HT1080 (cell line): Measurements from ENCODE around the gene NGRN. TPM values are rescaled to one million over a fixed set of nuclear protein-coding genes. Genes with fewer than 3 reads are reported as not detected.
A peak's percentile ranks its signal among the peaks of the same experiment; 100 is the strongest.

Source experiments
- DNase-seq: peaks from one replicate; pipeline ENCODE4 v3.0.0-alpha.2; 2015; ENCODE audit warnings: low read depth
- polyA plus RNA-seq, 2 experiments: library from polyadenylated mRNA; depleted of rRNA; stranded (reverse); fragments of >200 nt; gene quantifications; 2 replicates each; pipeline ENCODE4 v1.2.3, GENCODE V29; 2015
- total RNA-seq: library from RNA; depleted of rRNA; stranded (reverse); fragments of >200 nt; shearing (Covaris generic); gene quantifications from 2 replicates; pipeline ENCODE4 v1.2.3, GENCODE V29; 2014; rRNA removed

Gene NGRN, protein sequence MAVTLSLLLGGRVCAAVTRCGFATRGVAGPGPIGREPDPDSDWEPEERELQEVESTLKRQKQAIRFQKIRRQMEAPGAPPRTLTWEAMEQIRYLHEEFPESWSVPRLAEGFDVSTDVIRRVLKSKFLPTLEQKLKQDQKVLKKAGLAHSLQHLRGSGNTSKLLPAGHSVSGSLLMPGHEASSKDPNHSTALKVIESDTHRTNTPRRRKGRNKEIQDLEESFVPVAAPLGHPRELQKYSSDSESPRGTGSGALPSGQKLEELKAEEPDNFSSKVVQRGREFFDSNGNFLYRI
- total RNA-seq = 65.3 and 82.5 TPM in 2 replicates
- polyA plus RNA-seq (2015; cell fraction: cytosol; rRNA removed) = 52.5 and 56.2 TPM in 2 replicates
- 35.0 and 35.2 TPM in 2 replicates for polyA plus RNA-seq (2015; cell fraction: nucleus; rRNA removed)

DNA sequence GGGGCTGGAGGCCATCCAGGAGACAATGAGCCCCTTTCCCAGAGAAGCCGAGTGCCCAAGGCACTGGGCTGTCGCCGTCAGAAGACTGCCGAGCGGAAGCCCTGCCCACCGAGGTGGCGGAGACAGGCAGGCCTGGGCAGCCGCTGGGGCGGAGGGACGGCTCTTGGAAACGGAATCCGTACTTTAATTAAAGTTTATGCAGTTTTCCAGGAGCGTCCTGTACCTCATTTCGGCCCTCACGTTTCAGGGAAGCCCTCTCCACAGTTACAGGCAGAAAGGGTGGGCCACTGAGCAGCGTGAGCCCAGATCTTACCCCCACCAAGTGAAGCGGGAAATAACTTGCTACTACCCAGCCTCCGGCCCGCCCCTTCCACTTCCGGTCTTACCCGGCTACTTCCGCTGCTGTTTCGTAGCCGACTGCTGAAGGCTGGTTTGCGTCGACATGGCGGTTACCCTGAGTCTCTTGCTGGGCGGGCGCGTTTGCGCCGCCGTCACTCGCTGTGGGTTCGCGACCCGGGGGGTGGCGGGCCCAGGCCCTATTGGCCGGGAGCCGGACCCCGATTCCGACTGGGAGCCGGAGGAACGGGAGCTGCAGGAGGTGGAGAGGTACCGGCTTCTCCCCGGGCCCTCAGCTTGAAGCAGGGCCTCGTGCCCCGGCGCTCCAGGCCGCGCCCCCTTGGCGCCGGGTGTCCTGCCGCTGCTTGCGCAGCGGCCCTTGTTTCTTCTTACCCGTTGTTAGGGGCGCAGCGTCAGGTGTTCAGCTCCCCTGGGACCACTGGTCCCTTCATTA lies at the start of gene NGRN:
TSS of gene NGRN (plus strand) at position 402 of the 790 bp plus-strand sequence. CDS start at position 443, 41 bp downstream.
- peak; percentile 90 for DNase-seq

DNA sequence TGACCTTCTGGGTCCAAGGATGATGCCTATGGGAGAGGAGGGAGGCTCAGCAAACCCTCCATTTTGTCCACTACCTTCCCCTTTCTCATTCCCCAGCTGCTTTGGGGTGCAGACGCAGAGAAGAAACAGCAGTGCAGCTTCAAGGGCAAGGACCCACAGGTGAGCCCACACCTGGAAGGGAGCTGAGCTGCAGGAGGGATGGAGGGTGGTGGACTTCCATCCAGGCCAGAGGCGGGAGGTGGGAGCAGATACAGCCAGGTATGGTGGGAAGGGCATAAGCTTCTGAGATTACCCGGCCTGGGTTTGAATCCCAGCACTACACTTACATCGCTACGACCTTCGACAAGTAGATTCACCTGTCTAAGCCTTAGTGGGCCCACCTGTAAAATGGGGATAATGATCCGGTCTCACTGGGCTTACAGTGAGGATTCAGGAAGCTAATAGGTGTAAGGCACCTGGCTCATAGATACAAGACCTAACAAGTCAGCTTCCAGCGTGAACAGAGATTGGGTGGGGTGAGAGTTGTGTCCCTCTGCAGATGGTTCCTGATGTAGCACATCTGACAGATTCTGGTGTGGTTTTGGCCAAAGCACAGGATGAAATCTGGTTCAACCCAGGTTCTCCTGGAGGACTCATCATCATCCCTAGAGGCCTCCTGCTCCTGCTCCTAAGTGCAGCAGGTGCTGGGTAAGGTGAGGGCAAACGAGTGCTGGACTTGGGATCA lies 47.6 kb upstream of the NGRN start:
- DNase-seq = no peak

DNA sequence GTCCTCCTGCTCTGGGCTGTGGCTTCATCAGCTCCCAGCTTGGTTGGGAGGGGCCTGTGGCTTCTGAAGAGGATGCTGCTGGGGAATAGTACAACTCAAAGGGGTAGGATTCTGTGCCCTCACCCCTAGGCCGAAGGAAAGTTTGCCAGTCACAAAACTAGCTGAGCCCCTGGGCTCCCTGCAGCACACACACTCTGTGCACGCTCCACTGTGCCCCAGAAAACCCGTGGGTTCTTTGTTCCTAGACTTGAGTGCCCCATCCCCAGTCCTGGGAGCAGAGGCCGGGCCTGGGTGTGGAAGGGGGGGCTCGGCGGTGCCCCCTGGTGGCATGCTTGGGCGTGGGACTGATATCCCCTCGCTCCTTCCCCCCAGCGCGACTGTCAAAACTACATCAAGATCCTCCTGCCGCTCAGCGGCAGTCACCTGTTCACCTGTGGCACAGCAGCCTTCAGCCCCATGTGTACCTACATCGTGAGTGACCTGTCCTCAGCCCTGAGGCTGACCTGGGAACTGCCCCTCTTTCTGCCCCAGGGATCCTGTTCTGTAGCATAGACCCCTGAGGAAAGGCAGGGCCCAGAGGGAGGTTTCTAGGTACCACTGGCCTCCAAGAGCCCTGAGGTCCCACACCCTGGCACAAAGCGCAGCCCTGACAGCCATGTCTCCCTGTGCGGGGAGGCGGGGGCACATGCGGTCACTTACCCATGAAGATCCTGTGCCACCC lies 45.9 kb upstream of the NGRN start:
- DNase-seq = no peak

GRCh38 chr15:90221246-90221900 lies 44.1 kb upstream of the NGRN start:
- peak; percentile 68 for DNase-seq

DNA sequence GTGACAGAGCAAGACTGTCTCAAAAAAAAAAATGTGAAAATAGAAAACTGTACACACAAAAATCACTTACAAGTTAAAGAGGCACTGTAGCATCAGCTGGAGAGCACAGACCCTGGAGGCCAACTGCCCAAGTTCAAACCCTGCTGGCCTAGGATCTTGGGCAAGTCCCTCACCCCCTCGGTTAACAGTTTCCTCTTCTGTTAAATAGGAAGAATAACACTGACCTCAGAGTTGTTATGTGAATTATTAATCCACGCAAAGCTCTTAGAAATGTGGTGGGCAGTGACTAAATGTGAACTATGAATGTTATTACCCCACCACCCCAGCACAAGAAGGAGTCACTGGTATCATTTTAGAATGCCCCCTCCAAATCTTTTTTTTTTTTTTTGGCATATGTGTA lies 42.9 kb upstream of the NGRN start:
- no peak for DNase-seq

DNA sequence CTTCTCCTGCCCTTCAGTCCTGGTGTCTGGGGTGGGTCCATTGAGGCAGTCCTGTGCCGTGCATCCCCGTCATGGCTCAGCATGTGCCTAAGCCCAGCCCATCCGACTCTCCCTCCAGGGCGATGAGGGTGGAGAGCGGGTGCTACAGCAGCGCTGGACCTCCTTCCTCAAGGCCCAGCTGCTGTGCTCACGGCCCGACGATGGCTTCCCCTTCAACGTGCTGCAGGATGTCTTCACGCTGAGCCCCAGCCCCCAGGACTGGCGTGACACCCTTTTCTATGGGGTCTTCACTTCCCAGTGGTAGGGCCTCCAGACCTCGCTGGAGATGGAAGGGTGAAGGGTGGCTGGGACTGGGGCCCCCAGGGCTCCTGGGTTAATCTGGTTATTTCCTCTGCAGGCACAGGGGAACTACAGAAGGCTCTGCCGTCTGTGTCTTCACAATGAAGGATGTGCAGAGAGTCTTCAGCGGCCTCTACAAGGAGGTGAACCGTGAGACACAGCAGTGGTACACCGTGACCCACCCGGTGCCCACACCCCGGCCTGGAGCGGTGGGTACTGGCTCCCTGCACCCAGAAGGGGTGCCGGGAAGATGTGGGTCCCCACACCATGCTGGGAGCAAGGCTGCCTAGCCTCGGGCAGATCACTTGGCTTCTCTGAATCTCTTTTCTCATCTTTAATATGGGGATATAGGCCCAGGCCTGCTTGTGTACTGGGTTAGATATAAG lies 41.9 kb upstream of the NGRN start:
- no peak for DNase-seq

GRCh38 chr15:90225047-90225446 lies 40.4 kb upstream of the NGRN start:
- DNase-seq = no peak

DNA sequence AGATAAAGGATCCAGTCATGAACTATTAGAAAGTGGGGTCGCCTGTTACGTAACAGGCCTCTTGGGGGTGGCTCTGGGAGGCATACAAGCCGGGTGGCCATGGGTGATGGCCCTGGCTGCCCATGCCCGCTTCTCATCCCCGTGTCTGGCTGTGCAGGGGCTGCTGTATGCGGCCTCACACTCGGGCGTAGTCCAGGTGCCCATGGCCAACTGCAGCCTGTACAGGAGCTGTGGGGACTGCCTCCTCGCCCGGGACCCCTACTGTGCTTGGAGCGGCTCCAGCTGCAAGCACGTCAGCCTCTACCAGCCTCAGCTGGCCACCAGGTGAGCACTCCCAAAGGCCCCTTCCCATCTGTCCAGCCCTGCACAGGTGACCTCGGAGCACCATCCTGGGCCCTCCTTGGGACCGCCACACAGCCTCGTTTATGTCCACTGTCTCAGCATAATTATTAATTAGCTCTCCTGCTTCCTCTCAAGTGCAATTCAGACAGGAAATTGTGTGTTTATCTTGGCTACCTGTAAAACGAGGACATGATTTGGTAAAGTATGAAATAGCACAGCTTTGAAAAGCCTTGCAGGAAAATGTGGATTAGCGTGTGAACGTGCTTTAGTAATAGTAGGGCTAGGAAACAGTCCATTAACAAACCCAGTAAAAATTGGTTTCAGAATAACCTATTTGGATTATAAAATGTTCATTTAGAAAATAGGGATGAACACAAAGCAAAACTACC lies 39.8 kb upstream of the NGRN start:
- DNase-seq = no peak

GRCh38 chr15:90227336-90227735 lies 38.1 kb upstream of the NGRN start:
- no peak for DNase-seq

DNA sequence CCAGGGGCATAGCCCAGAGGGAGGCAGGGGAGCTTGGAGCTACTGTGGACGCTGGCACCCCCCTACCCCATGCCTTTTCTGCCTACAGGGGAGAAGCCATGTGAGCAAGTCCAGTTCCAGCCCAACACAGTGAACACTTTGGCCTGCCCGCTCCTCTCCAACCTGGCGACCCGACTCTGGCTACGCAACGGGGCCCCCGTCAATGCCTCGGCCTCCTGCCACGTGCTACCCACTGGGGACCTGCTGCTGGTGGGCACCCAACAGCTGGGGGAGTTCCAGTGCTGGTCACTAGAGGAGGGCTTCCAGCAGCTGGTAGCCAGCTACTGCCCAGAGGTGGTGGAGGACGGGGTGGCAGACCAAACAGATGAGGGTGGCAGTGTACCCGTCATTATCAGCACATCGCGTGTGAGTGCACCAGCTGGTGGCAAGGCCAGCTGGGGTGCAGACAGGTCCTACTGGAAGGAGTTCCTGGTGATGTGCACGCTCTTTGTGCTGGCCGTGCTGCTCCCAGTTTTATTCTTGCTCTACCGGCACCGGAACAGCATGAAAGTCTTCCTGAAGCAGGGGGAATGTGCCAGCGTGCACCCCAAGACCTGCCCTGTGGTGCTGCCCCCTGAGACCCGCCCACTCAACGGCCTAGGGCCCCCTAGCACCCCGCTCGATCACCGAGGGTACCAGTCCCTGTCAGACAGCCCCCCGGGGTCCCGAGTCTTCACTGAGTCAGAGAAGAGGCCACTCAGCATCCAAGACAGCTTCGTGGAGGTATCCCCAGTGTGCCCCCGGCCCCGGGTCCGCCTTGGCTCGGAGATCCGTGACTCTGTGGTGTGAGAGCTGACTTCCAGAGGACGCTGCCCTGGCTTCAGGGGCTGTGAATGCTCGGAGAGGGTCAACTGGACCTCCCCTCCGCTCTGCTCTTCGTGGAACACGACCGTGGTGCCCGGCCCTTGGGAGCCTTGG lies 37.4 kb upstream of the NGRN start:
- no peak for DNase-seq

- no peak for DNase-seq
These were observed 36.5 kb upstream of the NGRN start for GRCh38 chr15:90228960-90229359.

DNA sequence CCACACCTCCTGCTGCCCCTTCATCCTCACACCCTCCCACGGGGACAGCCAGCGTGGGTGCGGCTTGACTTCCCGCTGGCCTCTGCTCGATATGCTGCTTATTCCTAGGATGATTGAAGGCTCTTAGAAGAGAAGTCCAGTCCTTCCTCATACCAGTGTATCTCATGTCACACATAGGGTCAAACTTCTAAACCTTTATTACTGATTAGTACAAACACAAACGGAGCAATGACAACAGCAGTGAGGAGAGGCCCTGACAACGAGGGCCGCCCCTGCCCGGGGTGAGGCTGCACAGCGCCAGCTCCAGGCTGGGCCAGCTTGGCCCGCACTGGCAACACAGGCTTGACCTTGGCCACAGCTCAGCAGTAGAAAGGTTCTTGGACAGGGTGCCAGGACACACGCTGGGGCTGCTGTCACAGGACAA lies 35.4 kb upstream of the NGRN start:
- DNase-seq = no peak

DNA sequence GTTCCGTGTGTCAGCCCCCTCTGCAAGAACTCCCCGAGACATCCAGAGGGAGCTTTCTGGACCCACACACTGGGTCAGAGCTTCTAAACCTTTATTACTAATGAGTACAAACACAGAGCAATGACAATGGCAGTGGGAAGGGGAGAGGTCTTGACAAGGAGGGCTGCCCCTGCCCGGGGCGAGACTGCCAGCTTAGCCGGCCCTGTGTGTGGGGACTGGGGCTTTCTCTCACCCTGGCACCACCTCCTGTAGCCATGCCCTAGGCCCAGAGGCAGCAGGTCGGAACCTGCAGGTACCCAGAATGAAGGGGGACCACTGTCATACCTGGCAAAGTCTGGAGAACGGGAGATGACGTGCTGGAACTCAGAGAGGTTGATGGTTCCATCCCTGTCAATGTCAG lies 34.9 kb upstream of the NGRN start:
- DNase-seq = no peak

DNA sequence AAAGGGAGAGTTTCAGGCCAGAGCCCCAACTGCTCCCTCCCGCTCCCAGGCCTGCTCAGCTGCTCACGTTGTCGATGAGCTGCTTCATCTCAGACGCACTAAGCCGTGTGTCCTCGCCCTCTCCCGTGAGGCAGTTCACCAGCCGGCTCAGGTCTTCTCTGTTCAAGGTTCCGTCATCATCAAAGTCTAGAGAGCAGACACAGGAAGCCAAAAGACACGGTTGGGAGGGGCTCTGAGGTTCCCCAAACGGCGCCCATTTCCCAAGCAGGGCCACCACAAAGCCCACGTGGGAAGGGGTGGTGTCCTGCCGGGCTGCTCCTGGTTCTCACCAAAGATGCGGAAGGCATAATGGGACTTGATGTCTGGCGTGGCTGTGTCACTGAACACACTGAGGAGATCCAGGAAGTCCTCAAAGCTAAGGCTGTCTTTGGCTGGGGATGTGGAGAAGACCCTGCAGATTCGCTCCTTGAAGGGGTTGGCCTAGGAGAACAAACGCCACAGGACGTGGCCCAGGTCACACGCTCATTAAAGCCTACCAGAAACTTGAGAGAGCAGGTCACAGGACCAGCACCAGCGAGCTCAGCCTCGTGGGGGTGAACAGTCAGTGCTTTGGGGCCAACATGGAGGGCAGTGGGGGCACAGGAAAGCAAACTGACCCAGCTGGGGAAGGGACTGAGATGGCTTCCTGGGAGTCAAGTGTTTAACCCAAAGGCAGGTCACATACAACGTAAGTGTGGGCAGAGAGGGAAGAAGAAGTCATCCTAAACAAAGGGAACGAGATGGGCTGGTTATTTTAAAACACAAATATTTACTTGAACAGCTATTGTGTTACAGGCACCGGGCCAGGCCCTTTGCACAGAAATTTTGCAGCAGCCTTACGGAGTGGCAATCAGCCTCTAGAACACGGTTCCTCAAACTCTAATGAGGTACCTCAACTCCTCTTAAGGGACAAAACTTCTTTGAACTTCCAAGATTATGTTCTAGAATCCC lies 34.1 kb upstream of the NGRN start:
- no peak for DNase-seq

DNA sequence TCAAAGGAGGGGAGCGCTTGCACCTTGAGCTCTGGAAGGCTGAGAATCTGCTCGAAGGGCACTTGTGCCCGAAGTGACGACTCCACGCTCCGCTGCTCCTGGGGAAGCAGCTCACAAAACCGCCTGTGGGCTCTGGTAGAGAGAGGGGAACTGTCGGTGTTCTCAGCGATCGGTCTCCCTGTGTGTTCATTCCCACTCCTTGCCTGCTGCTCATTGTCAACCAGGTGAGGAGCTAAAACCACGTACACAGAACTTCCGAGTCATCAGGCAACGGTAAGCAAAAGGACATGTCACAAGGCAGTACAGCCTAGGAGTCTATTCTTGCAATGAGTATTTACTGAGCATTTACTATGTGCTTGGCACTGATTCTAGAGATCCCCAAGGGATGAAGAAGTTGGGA lies 33.3 kb upstream of the NGRN start:
- DNase-seq = no peak

- no peak for DNase-seq
These were observed 32.5 kb upstream of the NGRN start for GRCh38 chr15:90232941-90233386.
